Activated CD8-positive, alpha-beta memory T cell treated with anti-CD3 and anti-CD28 coated beads, Interleukin-2, amount 50 U/mL, for 4 hours (primary cell): ENCODE data around the gene CLEC4E.
A peak's percentile ranks its signal among the peaks of the same experiment; 100 is the strongest.
"Not testable (repeated sequence)": the region's sequence is repeated elsewhere in the genome, so short reads cannot be mapped to it uniquely, and the experiment has no call there.

Experiments used
- DNase-seq: peaks from one replicate; pipeline ENCODE4 v3.0.0-alpha.2; 2020

CLEC4E gene

GRCh38 chr12:8532045-8532444, 8.7 kb downstream of the CLEC4E start:
- DNase-seq, result no peak

GRCh38 chr12:8527250-8528130, 13.2 kb downstream of the CLEC4E start:
- DNase-seq, result no peak

- DNase-seq, result no peak
Observed at GRCh38 chr12:8519171-8519570, 21.5 kb downstream of the CLEC4E start.

DNA sequence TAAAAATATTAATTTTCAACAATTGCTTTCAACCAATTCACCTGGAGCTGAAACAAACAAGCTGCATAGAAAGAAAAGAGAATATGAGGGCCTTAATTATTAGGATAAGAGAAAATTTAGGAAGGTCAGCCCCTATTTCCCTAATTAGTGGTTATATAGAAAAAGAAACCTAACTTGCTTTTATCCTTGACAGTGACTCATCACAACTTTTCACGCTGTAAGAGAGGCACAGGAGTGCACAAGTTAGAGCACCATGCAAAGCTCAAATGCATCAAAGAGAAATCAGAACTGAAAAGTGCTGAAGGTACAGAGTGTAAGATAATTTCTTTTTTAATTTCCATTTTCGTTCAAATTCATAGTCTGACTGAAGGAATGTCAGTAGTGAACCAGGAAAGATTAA, 22.7 kb downstream of the CLEC4E start:
- no peak for DNase-seq

DNA sequence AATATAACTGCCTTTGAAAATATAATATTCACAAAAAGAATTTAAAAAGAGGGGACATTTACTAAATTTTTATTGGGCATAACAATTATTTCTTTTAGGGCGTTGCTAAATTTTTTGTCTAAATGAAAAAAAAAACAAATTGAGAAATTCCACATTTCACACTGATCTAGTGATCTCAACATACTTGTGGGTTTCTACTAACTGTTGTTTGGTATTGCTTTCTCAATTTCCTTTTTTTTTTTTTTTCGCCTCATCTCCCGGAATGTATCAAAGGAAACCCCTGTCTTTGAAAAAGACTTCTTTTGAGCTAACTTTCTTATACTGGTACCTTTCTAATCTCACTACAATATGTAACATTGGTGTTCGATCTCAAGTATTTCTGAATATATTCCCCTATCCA, 27.4 kb downstream of the CLEC4E start, which contains the start of gene CLEC4D:
CLEC4D (plus strand) TSS at position 248 of the 400 bp plus-strand sequence. CDS start 230 bp downstream, outside the sequence.
- DNase-seq, result no peak

DNA sequence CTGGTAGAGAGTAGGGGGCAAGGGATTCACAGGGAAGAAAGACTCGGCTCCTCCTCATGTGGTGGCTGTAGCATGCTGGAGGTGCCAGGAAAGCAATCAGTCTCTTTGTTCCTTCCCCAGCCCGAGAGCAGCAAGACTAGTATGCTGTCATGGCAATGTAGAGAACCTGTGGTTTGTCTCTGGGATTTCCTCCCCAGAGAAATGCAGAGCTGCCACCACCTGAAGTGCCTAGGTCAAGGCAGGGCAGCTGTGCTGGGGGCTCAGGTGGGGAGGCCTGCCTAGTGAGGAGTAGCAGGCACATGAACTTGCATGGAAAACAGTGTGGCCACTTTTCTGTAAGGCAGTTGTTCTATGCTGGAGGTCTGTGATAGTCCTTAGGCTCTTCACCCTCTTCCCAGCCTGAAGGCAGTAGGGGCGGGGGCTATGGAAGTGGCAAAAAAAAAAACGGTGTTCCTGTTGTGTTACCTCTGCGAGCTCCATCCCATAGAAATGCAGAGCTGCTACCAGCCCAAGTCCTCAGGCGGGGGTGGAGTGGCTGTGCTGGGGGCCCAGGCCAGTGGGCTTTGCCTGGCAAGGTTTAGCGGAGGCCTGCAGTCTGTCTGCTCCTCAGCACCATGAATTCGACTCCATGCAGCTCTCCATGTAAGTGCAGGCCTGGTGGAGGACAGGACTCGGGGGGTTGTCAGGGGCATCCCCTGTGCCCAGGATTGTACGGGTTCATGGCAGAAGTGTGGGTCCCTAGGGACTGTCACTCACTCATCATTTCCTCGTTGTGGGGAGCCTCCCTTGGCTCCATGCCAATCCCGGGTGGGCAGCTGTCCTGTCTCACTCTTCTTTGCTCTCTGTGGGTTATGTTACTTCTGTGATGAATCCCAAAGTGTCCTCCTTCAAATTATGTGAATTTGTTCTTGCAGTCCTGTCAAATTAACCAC, 31.5 kb downstream of the CLEC4E start:
- DNase-seq, result no peak

DNA sequence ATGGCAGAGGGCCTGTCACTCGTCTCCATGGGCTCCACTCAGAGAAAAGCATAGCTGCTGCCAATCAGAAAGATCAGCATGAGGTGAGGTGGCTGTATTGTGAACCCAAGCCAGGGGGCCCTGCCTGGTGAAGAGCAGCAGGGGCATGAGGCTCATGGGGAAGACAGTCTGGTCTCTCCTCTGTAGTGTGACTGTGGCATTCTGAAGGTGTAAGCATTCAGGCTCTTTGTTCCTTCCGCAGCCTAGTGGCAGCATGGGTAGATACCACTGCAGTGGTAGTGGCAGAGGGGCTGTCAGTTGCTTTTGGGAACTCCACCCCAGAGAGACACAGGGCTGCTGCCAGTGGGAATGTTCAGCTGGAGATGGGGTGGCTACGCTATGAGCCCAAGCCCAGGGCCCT, 32.5 kb downstream of the CLEC4E start:
- no peak for DNase-seq

DNA sequence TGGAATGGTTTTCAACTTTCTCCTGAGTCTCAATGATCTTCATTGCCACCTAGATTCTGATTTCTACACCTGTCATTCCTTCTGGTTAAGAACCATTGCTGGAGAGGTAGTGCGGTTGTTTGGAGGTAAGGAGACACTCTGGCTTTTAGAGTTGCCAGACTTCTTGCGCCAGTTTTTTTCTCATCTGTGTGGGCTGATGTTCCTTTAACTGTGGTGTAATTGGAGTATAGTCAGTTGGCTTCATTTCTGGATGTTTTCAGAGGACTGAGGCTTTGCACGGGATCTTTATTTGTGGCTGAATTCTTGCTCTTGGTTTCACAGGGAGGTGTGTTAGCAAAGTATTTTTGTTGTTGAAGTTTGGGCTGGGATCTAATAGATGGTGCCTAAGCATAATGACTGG, 33.1 kb downstream of the CLEC4E start:
- no peak for DNase-seq

DNA sequence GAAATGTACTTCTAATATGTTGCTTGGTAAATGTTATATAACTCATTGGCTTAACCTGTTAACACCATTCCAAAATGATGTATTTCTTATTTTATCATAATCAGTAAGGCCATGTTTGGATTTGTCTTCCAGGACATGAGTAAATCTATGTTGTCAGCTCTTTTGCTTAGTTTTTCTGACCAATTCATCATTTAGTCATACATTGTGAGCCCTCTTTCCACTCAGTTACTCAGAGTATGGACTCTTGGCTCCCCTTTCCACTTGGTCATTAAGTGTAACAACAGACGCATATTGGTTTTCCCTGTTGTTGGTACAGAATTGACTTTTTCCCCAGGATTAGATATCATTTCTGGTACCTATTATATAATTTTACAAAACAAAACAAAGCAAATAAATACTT, 36.4 kb downstream of the CLEC4E start:
- no peak for DNase-seq

DNA sequence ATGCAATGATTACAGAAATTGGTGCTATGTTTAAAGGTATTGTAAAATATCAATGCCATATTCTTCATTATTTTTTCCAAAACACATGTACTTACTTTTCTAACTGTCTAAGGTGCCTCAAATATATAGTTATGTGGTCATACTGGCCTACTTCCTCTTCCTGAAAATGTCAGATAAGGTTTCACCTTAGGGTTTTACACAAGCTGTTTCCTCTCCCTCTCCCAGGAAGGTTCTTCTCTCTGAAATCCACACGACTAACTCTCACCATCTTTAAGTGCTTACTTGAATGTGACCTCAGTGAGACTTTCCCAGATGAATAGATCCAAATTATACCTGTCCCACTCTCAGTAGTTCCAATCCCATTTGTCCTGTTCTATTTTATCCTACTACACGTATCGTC, 39.0 kb downstream of the CLEC4E start:
- no peak for DNase-seq

DNA sequence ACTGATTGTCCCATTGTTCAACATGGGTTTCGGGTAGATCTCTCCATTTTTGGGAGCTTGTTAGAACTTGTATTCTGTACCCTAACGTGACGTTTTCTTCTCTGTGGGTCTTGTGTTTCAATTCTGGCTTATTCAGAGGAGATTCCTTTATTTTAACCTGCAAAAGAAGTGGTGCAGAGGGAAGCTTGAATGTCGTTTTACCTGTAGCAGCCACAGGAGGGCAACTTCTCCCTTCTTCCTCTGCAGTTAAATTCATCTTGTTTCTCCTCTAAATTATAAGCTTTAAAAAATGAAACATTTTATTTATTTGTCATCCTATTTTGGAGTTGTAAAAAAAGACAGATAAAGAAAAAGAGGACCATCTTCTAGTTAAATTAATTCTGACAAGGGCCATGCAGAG, 41.1 kb downstream of the CLEC4E start:
- DNase-seq, result no peak

GRCh38 chr12:8496074-8496473, 44.6 kb downstream of the CLEC4E start:
- not testable (repeated sequence) for DNase-seq

- not testable (repeated sequence) for DNase-seq
Observed at GRCh38 chr12:8495671-8496070, 45.0 kb downstream of the CLEC4E start.

DNA sequence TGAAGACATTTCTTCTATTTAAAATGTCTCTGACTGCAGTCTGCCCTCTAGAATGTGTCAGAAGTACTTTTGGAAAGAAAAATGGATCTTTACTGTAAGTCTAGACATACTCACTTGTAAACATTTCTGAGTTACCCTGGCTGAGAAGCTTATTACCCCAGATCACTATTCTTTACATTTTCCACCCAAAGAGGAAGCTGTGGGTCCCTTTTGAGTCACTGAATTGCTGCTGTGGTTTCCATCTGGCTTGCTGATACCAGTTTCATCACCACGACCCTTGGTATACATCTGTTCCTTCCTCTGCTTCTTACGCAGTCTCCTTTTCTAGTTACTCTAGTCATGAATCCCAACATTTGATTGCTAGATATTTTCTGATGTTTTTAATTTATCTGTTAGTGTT, 47.6 kb downstream of the CLEC4E start:
- DNase-seq, result peak; percentile 25

GRCh38 chr12:8491646-8492530, 48.8 kb downstream of the CLEC4E start:
- no peak for DNase-seq
